GM12878 (cell line): ENCODE measurements around the gene ABHD13. TPM values are rescaled to one million over a fixed set of nuclear protein-coding genes. Genes with fewer than 3 reads are reported as not detected.
A peak's percentile ranks its signal among the peaks of the same experiment; 100 is the strongest.

Source experiments
- BACH1 ChIP-seq: fragments of 450-650 bp; IDR thresholded peaks from 2 replicates; pipeline ENCODE4 v1.6.1; 2017; ENCODE audit warnings: mild to moderate bottlenecking, borderline replicate concordance
- CHD1 ChIP-seq: IDR thresholded peaks from 2 replicates; pipeline ENCODE4 v1.6.1; 2012; ENCODE audit warnings: low read depth, low read length, improper control_type of control experiment
- FOXK2 ChIP-seq: fragments of 450-650 bp; IDR thresholded peaks from 2 replicates; pipeline ENCODE4 v1.6.1; 2017; ENCODE audit warnings: mild to moderate bottlenecking, moderate library complexity
- FOXM1 ChIP-seq: IDR thresholded peaks from 2 replicates; pipeline ENCODE4 v1.6.1; 2012; ENCODE audit warnings: low read depth, mild to moderate bottlenecking, inconsistent platforms, low read length, moderate library complexity
- IKZF2 ChIP-seq, 2 experiments: fragments of 450-650 bp; IDR thresholded peaks; 2 replicates each; pipeline ENCODE4 v1.6.1; 2017; ENCODE audit warnings: mild to moderate bottlenecking in 2 of 2, moderate library complexity in 2 of 2
- JUNB ChIP-seq: IDR thresholded peaks from 2 replicates; pipeline ENCODE4 v1.6.1; 2016; ENCODE audit warnings: antibody characterized with exemption, mild to moderate bottlenecking
- NR2C2 ChIP-seq: IDR thresholded peaks from 2 replicates; pipeline ENCODE4 v1.6.1; 2011; ENCODE audit warnings: borderline replicate concordance, low read depth; ENCODE audit not compliant: control insufficient read depth, insufficient read length
- PML ChIP-seq: IDR thresholded peaks from 2 replicates; pipeline ENCODE4 v1.6.1; 2012; ENCODE audit warnings: low read length, inconsistent platforms
- POLR2A ChIP-seq: IDR thresholded peaks from 2 replicates; pipeline ENCODE4 v1.6.1; 2011; ENCODE audit warnings: low read depth, mild to moderate bottlenecking, low read length
- POLR2AphosphoS2 ChIP-seq: IDR thresholded peaks from 2 replicates; pipeline ENCODE4 v1.6.1; 2011; ENCODE audit warnings: low read depth, mild to moderate bottlenecking, low read length, improper control_type of control experiment, moderate library complexity
- RAD21 ChIP-seq: IDR thresholded peaks from 2 replicates; pipeline ENCODE4 v1.6.1; 2011; ENCODE audit warnings: mild to moderate bottlenecking, low read depth, low read length, moderate library complexity; ENCODE audit not compliant: insufficient read depth
- RB1 ChIP-seq: fragments of 450-650 bp; formaldehyde crosslinking; IDR thresholded peaks from 2 replicates; pipeline ENCODE4 v1.6.1; 2017; ENCODE audit warnings: mild to moderate bottlenecking, borderline replicate concordance
- RCOR1 ChIP-seq: conservative IDR thresholded peaks from 2 replicates; pipeline ENCODE4 v1.6.1; 2012; ENCODE audit warnings: low read depth, low read length, improper control_type of control experiment
- SIN3A ChIP-seq: IDR thresholded peaks from 2 replicates; pipeline ENCODE4 v1.6.1; 2012; ENCODE audit warnings: low read depth, low read length, improper control_type of control experiment
- SMC3 ChIP-seq: IDR thresholded peaks from 2 replicates; pipeline ENCODE4 v1.6.1; 2011; ENCODE audit warnings: low read length, improper control_type of control experiment, borderline replicate concordance
- SPI1 ChIP-seq: IDR thresholded peaks from 2 replicates; pipeline ENCODE4 v1.6.1; 2011; ENCODE audit warnings: low read depth, mild to moderate bottlenecking, low read length, moderate library complexity, borderline replicate concordance; ENCODE audit not compliant: insufficient read depth
- ZNF217 ChIP-seq: fragments of 450-650 bp; IDR thresholded peaks from 2 replicates; pipeline ENCODE4 v1.6.1; 2017; ENCODE audit warnings: antibody characterized with exemption, mild to moderate bottlenecking
- ZSCAN29 ChIP-seq: fragments of 450-650 bp; IDR thresholded peaks from 2 replicates; pipeline ENCODE4 v1.6.1; 2017; ENCODE audit warnings: mild to moderate bottlenecking, moderate library complexity
- polyA plus RNA-seq, 11 experiments: library from polyadenylated mRNA; depleted of rRNA in 4 of 11; unstranded in 6 of 11; stranded (reverse) in 5 of 11; fragments of >200 nt; fragmentation: Nextera tagmentation in 4 of 11; fragmentation: Illumina TruSeq in 1 of 11; extraction: Ambion mirVana in 4 of 11; extraction: Trizol in 1 of 11; gene quantifications; 1 replicate in 1 of 11; 2 replicates in 10 of 11; pipeline versions ENCODE4 v1.2.1 to v1.2.3, GENCODE V29; 2011 to 2016; ENCODE audit warnings: inconsistent platforms in 2 of 11, missing spikeins in 2 of 11, low read depth in 1 of 11
- total RNA-seq, 4 experiments: library from RNA; depleted of rRNA in 3 of 4; stranded (reverse); fragments of >200 nt in 3 of 4; fragmentation: Illumina TruSeq in 1 of 4; extraction: Trizol in 1 of 4; gene quantifications; 2 replicates each; pipeline versions ENCODE4 v1.2.1 to v1.2.3, GENCODE V29; 2013 to 2021
- TF ChIP-seq, protein P1 (sequence below): IDR thresholded peaks from 2 replicates; pipeline ENCODE4 v1.6.1; 2011; ENCODE audit warnings: mild to moderate bottlenecking, low read depth, low read length, moderate library complexity; ENCODE audit not compliant: insufficient replicate concordance
- TF ChIP-seq, protein P2 (sequence below): IDR thresholded peaks from 2 replicates; pipeline ENCODE4 v1.6.1; 2012; ENCODE audit warnings: mild to moderate bottlenecking, low read depth, low read length
- TF ChIP-seq, protein P3 (sequence below): IDR thresholded peaks from 2 replicates; pipeline ENCODE4 v1.6.1; 2012; ENCODE audit warnings: improper control_type of control experiment, low read depth, low read length; ENCODE audit not compliant: insufficient replicate concordance
- TF ChIP-seq, protein P4 (sequence below): IDR thresholded peaks from 2 replicates; pipeline ENCODE4 v1.6.1; 2012; ENCODE audit warnings: low read depth, low read length, improper control_type of control experiment

The ABHD13 gene
- total and polyA plus RNA-seq, 10 of the 15 experiments (the other 5 are each of a cell fraction or from before 2014, with no cell fraction given) = 3.2 to 10.7 (median 6.5) TPM

DNA sequence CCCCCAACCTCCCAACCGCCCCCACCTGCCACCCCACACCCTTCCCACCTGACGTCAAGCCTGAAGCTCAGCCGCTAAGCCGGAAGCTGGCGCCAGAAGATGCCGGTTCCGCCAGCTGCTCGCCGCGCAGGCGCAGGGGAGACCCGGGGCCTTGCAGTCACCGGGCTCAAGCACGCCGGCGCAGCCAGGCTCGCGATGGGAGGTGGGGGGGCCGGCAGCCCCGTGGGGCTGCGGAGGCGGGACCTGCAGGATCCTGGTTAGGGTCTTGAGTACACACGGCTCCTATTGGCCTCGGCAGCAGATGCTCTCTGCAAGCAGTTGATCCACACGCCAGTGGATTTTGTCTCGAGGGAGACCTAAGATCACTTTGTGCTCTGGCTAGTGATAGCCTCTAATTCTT is 2.8 kb upstream of the ABHD13 start, which contains the start of gene LIG4 (continued):
- TF ChIP-seq NR2C2 = no peak
- no peak for TF ChIP-seq IKZF2 (IDR thresholded peaks at IDR 0.05)
- TF ChIP-seq, protein P1, sequence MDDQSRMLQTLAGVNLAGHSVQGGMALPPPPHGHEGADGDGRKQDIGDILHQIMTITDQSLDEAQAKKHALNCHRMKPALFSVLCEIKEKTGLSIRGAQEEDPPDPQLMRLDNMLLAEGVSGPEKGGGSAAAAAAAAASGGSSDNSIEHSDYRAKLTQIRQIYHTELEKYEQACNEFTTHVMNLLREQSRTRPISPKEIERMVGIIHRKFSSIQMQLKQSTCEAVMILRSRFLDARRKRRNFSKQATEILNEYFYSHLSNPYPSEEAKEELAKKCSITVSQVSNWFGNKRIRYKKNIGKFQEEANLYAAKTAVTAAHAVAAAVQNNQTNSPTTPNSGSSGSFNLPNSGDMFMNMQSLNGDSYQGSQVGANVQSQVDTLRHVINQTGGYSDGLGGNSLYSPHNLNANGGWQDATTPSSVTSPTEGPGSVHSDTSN = peak; percentile 71
- TF ChIP-seq SPI1 = no peak
- TF ChIP-seq ZSCAN29 = no peak
- no peak for TF ChIP-seq SMC3
- TF ChIP-seq SIN3A = peak; percentile 88; the same call in 1 of the 2 replicates
- no peak for TF ChIP-seq PML
- no peak for TF ChIP-seq RCOR1
- no peak for TF ChIP-seq RAD21
- no peak for TF ChIP-seq FOXM1
- no peak for TF ChIP-seq BACH1
- no peak for TF ChIP-seq JUNB
- TF ChIP-seq, protein P2, sequence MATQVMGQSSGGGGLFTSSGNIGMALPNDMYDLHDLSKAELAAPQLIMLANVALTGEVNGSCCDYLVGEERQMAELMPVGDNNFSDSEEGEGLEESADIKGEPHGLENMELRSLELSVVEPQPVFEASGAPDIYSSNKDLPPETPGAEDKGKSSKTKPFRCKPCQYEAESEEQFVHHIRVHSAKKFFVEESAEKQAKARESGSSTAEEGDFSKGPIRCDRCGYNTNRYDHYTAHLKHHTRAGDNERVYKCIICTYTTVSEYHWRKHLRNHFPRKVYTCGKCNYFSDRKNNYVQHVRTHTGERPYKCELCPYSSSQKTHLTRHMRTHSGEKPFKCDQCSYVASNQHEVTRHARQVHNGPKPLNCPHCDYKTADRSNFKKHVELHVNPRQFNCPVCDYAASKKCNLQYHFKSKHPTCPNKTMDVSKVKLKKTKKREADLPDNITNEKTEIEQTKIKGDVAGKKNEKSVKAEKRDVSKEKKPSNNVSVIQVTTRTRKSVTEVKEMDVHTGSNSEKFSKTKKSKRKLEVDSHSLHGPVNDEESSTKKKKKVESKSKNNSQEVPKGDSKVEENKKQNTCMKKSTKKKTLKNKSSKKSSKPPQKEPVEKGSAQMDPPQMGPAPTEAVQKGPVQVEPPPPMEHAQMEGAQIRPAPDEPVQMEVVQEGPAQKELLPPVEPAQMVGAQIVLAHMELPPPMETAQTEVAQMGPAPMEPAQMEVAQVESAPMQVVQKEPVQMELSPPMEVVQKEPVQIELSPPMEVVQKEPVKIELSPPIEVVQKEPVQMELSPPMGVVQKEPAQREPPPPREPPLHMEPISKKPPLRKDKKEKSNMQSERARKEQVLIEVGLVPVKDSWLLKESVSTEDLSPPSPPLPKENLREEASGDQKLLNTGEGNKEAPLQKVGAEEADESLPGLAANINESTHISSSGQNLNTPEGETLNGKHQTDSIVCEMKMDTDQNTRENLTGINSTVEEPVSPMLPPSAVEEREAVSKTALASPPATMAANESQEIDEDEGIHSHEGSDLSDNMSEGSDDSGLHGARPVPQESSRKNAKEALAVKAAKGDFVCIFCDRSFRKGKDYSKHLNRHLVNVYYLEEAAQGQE = no peak
- TF ChIP-seq RB1 = 0 out of 2 replicates have a peak, but pooled peaks have one; percentile 41
- TF ChIP-seq FOXK2 = no peak
- no peak for TF ChIP-seq ZNF217
- no peak for TF ChIP-seq POLR2A
- TF ChIP-seq POLR2AphosphoS2 = no peak
- no peak for TF ChIP-seq CHD1
- TF ChIP-seq, protein P3, sequence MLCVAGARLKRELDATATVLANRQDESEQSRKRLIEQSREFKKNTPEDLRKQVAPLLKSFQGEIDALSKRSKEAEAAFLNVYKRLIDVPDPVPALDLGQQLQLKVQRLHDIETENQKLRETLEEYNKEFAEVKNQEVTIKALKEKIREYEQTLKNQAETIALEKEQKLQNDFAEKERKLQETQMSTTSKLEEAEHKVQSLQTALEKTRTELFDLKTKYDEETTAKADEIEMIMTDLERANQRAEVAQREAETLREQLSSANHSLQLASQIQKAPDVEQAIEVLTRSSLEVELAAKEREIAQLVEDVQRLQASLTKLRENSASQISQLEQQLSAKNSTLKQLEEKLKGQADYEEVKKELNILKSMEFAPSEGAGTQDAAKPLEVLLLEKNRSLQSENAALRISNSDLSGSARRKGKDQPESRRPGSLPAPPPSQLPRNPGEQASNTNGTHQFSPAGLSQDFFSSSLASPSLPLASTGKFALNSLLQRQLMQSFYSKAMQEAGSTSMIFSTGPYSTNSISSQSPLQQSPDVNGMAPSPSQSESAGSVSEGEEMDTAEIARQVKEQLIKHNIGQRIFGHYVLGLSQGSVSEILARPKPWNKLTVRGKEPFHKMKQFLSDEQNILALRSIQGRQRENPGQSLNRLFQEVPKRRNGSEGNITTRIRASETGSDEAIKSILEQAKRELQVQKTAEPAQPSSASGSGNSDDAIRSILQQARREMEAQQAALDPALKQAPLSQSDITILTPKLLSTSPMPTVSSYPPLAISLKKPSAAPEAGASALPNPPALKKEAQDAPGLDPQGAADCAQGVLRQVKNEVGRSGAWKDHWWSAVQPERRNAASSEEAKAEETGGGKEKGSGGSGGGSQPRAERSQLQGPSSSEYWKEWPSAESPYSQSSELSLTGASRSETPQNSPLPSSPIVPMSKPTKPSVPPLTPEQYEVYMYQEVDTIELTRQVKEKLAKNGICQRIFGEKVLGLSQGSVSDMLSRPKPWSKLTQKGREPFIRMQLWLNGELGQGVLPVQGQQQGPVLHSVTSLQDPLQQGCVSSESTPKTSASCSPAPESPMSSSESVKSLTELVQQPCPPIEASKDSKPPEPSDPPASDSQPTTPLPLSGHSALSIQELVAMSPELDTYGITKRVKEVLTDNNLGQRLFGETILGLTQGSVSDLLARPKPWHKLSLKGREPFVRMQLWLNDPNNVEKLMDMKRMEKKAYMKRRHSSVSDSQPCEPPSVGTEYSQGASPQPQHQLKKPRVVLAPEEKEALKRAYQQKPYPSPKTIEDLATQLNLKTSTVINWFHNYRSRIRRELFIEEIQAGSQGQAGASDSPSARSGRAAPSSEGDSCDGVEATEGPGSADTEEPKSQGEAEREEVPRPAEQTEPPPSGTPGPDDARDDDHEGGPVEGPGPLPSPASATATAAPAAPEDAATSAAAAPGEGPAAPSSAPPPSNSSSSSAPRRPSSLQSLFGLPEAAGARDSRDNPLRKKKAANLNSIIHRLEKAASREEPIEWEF = peak; percentile 53
- TF ChIP-seq, protein P4, sequence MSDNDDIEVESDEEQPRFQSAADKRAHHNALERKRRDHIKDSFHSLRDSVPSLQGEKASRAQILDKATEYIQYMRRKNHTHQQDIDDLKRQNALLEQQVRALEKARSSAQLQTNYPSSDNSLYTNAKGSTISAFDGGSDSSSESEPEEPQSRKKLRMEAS = peak; percentile 73
